Stimulated activated CD8-positive, alpha-beta memory T cell treated with anti-CD3 and anti-CD28 coated beads, Interleukin-12 subunit alpha, Interleukin-12 subunit beta, amount 100 ng/mL, for 24 hours (primary cell): ENCODE results near the gene TOP3A.
A peak's percentile ranks its signal among the peaks of the same experiment; 100 is the strongest.
"Not testable (repeated sequence)": the region's sequence is repeated elsewhere in the genome, so short reads cannot be mapped to it uniquely, and the experiment has no call there.

ENCODE experiments used
- DNase-seq: peaks from one replicate; pipeline ENCODE4 v3.0.0-alpha.2; 2020; ENCODE audit errors: extremely low read depth

The TOP3A gene

GRCh38 chr17:18314731-18315561 is at the start of gene TOP3A, which contains the start of gene SMCR8:
TSS of gene TOP3A (minus strand) at chr17:18314994. CDS start at chr17:18314778, 216 bp downstream.
TSS of gene SMCR8 (plus strand) at chr17:18315293. CDS start at chr17:18315790, 497 bp downstream.
- peak; percentile 97 for DNase-seq

GRCh38 chr17:18364166-18364565 is 49.4 kb upstream of the TOP3A start:
- DNase-seq = no peak

- DNase-seq = peak; percentile 84
Measured at GRCh38 chr17:18363101-18364049, 48.6 kb upstream of the TOP3A start, which contains the start of gene SHMT1. TSS of gene SHMT1 (minus strand) at chr17:18363550. CDS start at chr17:18355981, 7,569 bp downstream.

GRCh38 chr17:18362698-18363100 is 47.9 kb upstream of the TOP3A start:
- DNase-seq = no peak

GRCh38 chr17:18361837-18362697 is 47.3 kb upstream of the TOP3A start:
- no peak for DNase-seq

- DNase-seq = no peak
Measured at GRCh38 chr17:18360518-18360917, 45.7 kb upstream of the TOP3A start.

GRCh38 chr17:18356624-18357023 is 41.8 kb upstream of the TOP3A start:
- no peak for DNase-seq

- DNase-seq = no peak
Measured at GRCh38 chr17:18353541-18353940, 38.7 kb upstream of the TOP3A start.

- DNase-seq = no peak
Measured at GRCh38 chr17:18344021-18344420, 29.2 kb upstream of the TOP3A start.

- DNase-seq = no peak
Measured at GRCh38 chr17:18339933-18340332, 25.1 kb upstream of the TOP3A start.

GRCh38 chr17:18338158-18338557 is 23.4 kb upstream of the TOP3A start:
- DNase-seq = not testable (repeated sequence)

- DNase-seq = no peak
Measured at GRCh38 chr17:18332909-18333489, 18.2 kb upstream of the TOP3A start.

GRCh38 chr17:18331879-18332278 is 17.1 kb upstream of the TOP3A start:
- DNase-seq = no peak

GRCh38 chr17:18328643-18329204 is 13.9 kb upstream of the TOP3A start:
- DNase-seq = no peak

GRCh38 chr17:18327556-18327955 is 12.8 kb upstream of the TOP3A start:
- DNase-seq = no peak

- no peak for DNase-seq
Measured at GRCh38 chr17:18327093-18327492, 12.3 kb upstream of the TOP3A start.

- DNase-seq = no peak
Measured at GRCh38 chr17:18326572-18326971, 11.8 kb upstream of the TOP3A start.

- DNase-seq = no peak
Measured at GRCh38 chr17:18326039-18326438, 11.2 kb upstream of the TOP3A start.

GRCh38 chr17:18324140-18325050 is 9.6 kb upstream of the TOP3A start:
- no peak for DNase-seq
